HG02840 (cell line): ENCODE measurements around the gene LRR1.
"Not testable (repeated sequence)": the region's sequence is repeated elsewhere in the genome, so short reads cannot be mapped to it uniquely, and the experiment has no call there.

ENCODE experiments used
- ATAC-seq: cut with Tn5 transposase; IDR thresholded peaks from one replicate; pipeline ENCODE4 v1.9.1; 2021; ENCODE audit warnings: mild to moderate bottlenecking, moderate library complexity, moderate number of reproducible peaks; ENCODE audit not compliant: unreplicated experiment, low FRiP score

LRR1 gene

GRCh38 chr14:49623941-49624839, 25.4 kb downstream of the LRR1 start:
- no peak for ATAC-seq

- peak; percentile 80 for ATAC-seq
These were observed 35.2 kb downstream of the LRR1 start for GRCh38 chr14:49633640-49634546.

GRCh38 chr14:49634547-49635334, 36.0 kb downstream of the LRR1 start, which contains the start of gene DNAAF2:
Gene DNAAF2 (minus strand): TSS chr14:49635244. CDS start chr14:49635149, 95 bp downstream.
- ATAC-seq = peak; percentile 23

- ATAC-seq = no peak
These were observed 38.1 kb downstream of the LRR1 start for GRCh38 chr14:49636866-49637265.

GRCh38 chr14:49637534-49638078, 38.9 kb downstream of the LRR1 start:
- ATAC-seq = no peak

GRCh38 chr14:49640540-49641417, 42.0 kb downstream of the LRR1 start:
- no peak for ATAC-seq

- ATAC-seq = no peak
These were observed 43.0 kb downstream of the LRR1 start for GRCh38 chr14:49641697-49642129.

GRCh38 chr14:49642163-49642562, 43.4 kb downstream of the LRR1 start:
- ATAC-seq = no peak

GRCh38 chr14:49653508-49653907, 54.8 kb downstream of the LRR1 start:
- no peak for ATAC-seq

- no peak for ATAC-seq
These were observed 55.8 kb downstream of the LRR1 start for GRCh38 chr14:49654511-49654910.

- ATAC-seq = not testable (repeated sequence)
These were observed 58.8 kb downstream of the LRR1 start for GRCh38 chr14:49657500-49657899.

- ATAC-seq = no peak
These were observed 61.1 kb downstream of the LRR1 start for GRCh38 chr14:49659526-49660455.
